HepG2 (cell line): ENCODE data around the gene DDX50. TPM values are rescaled to one million over a fixed set of nuclear protein-coding genes. Genes with fewer than 3 reads are reported as not detected.

Source experiments
- ARID4A ChIP-seq: sonication (generic); formaldehyde crosslinking; IDR thresholded peaks from 2 replicates; pipeline ENCODE4 v1.5.0; 2020; ENCODE audit warnings: mild to moderate bottlenecking, missing genetic modification reagents, borderline replicate concordance
- CSRNP2 ChIP-seq: sonication (generic); formaldehyde crosslinking; conservative IDR thresholded peaks from 2 replicates; pipeline ENCODE4 v1.8.0; 2022; ENCODE audit warnings: low read depth, missing genetic modification reagents
- ERF ChIP-seq: IDR thresholded peaks from 2 replicates; pipeline ENCODE4 v1.6.1; 2018; ENCODE audit warnings: missing biosample characterization, missing genetic modification reagents
- GFI1 ChIP-seq: sonication (generic); formaldehyde crosslinking; IDR thresholded peaks from 2 replicates; pipeline ENCODE4 v1.5.0; 2020; ENCODE audit warnings: missing genetic modification reagents, mild to moderate bottlenecking, borderline replicate concordance
- HMG20A ChIP-seq: IDR thresholded peaks from 2 replicates; pipeline ENCODE4 v1.6.1; 2016; ENCODE audit warnings: borderline replicate concordance
- MBNL3 ChIP-seq: fragments of 250-450 bp; sonication (Bioruptor Pico); conservative IDR thresholded peaks from 2 replicates; pipeline ENCODE4 v1.8.0; 2022; ENCODE audit warnings: mild to moderate bottlenecking, inconsistent platforms
- NKX3-1 ChIP-seq: sonication (generic); formaldehyde crosslinking; IDR thresholded peaks from 2 replicates; pipeline ENCODE4 v1.5.0; 2020; ENCODE audit warnings: missing genetic modification reagents
- SP5 ChIP-seq: IDR thresholded peaks from 2 replicates; pipeline ENCODE4 v1.6.1; 2016; ENCODE audit warnings: low read depth, borderline replicate concordance
- TFDP2 ChIP-seq: sonication (generic); formaldehyde crosslinking; IDR thresholded peaks from 2 replicates; pipeline ENCODE4 v1.4.0; 2020; ENCODE audit warnings: missing genetic modification reagents
- ZBTB7A ChIP-seq: sonication (generic); formaldehyde crosslinking; IDR thresholded peaks from 2 replicates; pipeline ENCODE4 v1.8.0; 2022; ENCODE audit warnings: mild to moderate bottlenecking, missing genetic modification reagents
- ZNF121 ChIP-seq: sonication (generic); formaldehyde crosslinking; IDR thresholded peaks from 2 replicates; pipeline ENCODE4 v1.5.0; 2020; ENCODE audit warnings: mild to moderate bottlenecking, missing genetic modification reagents
- ZNF143 ChIP-seq: sonication (generic); formaldehyde crosslinking; IDR thresholded peaks from 2 replicates; pipeline ENCODE4 v1.4.0; 2020; ENCODE audit warnings: missing genetic modification reagents
- ZNF354B ChIP-seq: sonication (generic); formaldehyde crosslinking; IDR thresholded peaks from 2 replicates; pipeline ENCODE4 v1.8.0; 2022; ENCODE audit warnings: mild to moderate bottlenecking, missing genetic modification reagents
- ZNF737 ChIP-seq: sonication (generic); formaldehyde crosslinking; IDR thresholded peaks from 2 replicates; pipeline ENCODE4 v1.5.0; 2020; ENCODE audit warnings: missing genetic modification reagents, mild to moderate bottlenecking, borderline replicate concordance
- ZNF883 ChIP-seq: sonication (generic); formaldehyde crosslinking; IDR thresholded peaks from 2 replicates; pipeline ENCODE4 v1.5.1; 2020; ENCODE audit warnings: mild to moderate bottlenecking, missing genetic modification reagents; ENCODE audit errors: not compliant biosample characterization
- polyA plus RNA-seq, 8 experiments: library from polyadenylated mRNA; depleted of rRNA in 3 of 8; stranded (reverse) in 7 of 8; unstranded in 1 of 8; fragments of >200 nt; fragmentation: Illumina TruSeq in 4 of 8; extraction: Trizol in 4 of 8; gene quantifications; 2 replicates each; pipeline versions ENCODE4 v1.2.1 to v1.2.3, GENCODE V29; 2011 to 2016; ENCODE audit warnings: low read depth in 4 of 8, missing spikeins in 1 of 8, mixed read lengths in 1 of 8; ENCODE audit not compliant: insufficient read depth in 1 of 8
- total RNA-seq, 5 experiments: library from RNA; depleted of rRNA; stranded (reverse); fragments of >200 nt; fragmentation: Illumina TruSeq; extraction: Trizol; gene quantifications; 2 replicates each; pipeline ENCODE4 v1.2.3, GENCODE V29; 2016; ENCODE audit warnings: low read depth in 1 of 5
- TF ChIP-seq, protein P1 (sequence below): sonication (generic); formaldehyde crosslinking; IDR thresholded peaks from 2 replicates; pipeline ENCODE4 v1.5.1; 2020; ENCODE audit warnings: missing genetic modification reagents, mild to moderate bottlenecking, borderline replicate concordance
- TF ChIP-seq, protein P2 (sequence below): sonication (generic); formaldehyde crosslinking; IDR thresholded peaks from 2 replicates; pipeline ENCODE4 v1.8.0; 2022; ENCODE audit warnings: missing genetic modification reagents, mild to moderate bottlenecking, moderate library complexity, borderline replicate concordance

Gene DDX50
- total and polyA plus RNA-seq, 2 of the 13 experiments (the other 11 are each of a cell fraction or from before 2014, with no cell fraction given), result 19.0 to 38.2 TPM

DNA sequence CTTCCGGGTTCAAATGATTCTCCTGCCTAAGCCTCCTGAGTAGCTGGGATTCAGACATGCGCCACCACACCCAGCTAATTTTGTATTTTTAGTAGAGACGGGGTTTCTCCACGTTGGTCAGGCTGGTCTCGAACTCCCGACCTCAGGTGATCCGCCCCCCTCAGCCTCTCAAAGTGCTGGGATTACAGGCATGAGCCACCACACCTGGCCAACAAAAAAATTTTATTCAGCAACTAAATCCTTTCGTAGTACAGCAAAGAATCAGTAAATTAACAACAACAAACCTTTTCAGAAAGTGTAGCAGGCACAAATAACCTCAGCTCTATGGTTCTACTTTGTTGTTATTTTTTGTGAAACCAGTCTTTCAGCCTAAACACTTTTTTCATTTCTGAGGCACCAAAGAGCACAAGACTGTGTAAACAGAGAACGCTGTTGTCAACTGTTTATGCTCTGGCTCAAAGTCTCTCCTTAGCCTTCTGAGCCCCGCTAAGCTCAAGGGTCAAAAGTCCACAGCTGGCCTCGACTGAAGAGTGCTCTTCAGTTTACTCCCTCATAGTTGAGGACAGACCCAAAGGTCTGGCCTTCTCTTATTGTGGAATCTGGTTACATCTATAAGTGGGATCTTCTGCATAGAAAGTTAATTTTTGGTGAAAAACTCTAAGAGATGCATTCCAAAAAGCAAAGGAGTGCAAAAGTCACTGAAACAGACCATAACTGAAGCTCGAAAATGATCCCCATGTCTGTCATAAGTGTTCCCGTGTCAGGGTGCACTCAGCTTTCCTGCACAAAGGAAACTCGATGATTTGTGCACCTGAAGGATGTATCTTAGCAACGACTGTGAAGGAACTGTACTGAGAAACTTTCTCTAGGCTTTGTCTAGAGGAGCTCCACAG lies 24.6 kb upstream of the DDX50 start (continued):
- peak; percentile 80; the same call in 1 of the 2 replicates for TF ChIP-seq ERF (CRISPR knock-in tag)
- TF ChIP-seq ZNF737 (CRISPR knock-in tag), result no peak
- TF ChIP-seq TFDP2, result peak; percentile 55
- TF ChIP-seq ZBTB7A (CRISPR knock-in tag), result no peak
- TF ChIP-seq ZNF354B, result no peak
- TF ChIP-seq, protein P1, sequence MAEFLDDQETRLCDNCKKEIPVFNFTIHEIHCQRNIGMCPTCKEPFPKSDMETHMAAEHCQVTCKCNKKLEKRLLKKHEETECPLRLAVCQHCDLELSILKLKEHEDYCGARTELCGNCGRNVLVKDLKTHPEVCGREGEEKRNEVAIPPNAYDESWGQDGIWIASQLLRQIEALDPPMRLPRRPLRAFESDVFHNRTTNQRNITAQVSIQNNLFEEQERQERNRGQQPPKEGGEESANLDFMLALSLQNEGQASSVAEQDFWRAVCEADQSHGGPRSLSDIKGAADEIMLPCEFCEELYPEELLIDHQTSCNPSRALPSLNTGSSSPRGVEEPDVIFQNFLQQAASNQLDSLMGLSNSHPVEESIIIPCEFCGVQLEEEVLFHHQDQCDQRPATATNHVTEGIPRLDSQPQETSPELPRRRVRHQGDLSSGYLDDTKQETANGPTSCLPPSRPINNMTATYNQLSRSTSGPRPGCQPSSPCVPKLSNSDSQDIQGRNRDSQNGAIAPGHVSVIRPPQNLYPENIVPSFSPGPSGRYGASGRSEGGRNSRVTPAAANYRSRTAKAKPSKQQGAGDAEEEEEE (CRISPR knock-in tag), result 0 out of 2 replicates have a peak, but pooled peaks have one; percentile 34
- TF ChIP-seq ZNF143, result 0 out of 2 replicates have a peak, but pooled peaks have one; percentile 34
- no peak for TF ChIP-seq ZNF883
- peak; percentile 87; the same call in 1 of the 2 replicates for TF ChIP-seq HMG20A (CRISPR knock-in tag)
- peak; percentile 34; the same call in 1 of the 2 replicates for TF ChIP-seq SP5
- no peak for TF ChIP-seq NKX3-1 (CRISPR knock-in tag)
- no peak for TF ChIP-seq MBNL3 (CRISPR knock-in tag)
- TF ChIP-seq, protein P2, sequence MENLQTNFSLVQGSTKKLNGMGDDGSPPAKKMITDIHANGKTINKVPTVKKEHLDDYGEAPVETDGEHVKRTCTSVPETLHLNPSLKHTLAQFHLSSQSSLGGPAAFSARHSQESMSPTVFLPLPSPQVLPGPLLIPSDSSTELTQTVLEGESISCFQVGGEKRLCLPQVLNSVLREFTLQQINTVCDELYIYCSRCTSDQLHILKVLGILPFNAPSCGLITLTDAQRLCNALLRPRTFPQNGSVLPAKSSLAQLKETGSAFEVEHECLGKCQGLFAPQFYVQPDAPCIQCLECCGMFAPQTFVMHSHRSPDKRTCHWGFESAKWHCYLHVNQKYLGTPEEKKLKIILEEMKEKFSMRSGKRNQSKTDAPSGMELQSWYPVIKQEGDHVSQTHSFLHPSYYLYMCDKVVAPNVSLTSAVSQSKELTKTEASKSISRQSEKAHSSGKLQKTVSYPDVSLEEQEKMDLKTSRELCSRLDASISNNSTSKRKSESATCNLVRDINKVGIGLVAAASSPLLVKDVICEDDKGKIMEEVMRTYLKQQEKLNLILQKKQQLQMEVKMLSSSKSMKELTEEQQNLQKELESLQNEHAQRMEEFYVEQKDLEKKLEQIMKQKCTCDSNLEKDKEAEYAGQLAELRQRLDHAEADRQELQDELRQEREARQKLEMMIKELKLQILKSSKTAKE (CRISPR knock-in tag), result no peak; the same call in 1 of the 2 replicates
- TF ChIP-seq ARID4A, result peak; percentile 7; the same call in 1 of the 2 replicates
- TF ChIP-seq GFI1 (CRISPR knock-in tag), result peak; percentile 70
- no peak for TF ChIP-seq CSRNP2
- peak; percentile 25; the same call in 1 of the 2 replicates for TF ChIP-seq ZNF121
